ENCODE results near the gene DAPK1.

DNA sequence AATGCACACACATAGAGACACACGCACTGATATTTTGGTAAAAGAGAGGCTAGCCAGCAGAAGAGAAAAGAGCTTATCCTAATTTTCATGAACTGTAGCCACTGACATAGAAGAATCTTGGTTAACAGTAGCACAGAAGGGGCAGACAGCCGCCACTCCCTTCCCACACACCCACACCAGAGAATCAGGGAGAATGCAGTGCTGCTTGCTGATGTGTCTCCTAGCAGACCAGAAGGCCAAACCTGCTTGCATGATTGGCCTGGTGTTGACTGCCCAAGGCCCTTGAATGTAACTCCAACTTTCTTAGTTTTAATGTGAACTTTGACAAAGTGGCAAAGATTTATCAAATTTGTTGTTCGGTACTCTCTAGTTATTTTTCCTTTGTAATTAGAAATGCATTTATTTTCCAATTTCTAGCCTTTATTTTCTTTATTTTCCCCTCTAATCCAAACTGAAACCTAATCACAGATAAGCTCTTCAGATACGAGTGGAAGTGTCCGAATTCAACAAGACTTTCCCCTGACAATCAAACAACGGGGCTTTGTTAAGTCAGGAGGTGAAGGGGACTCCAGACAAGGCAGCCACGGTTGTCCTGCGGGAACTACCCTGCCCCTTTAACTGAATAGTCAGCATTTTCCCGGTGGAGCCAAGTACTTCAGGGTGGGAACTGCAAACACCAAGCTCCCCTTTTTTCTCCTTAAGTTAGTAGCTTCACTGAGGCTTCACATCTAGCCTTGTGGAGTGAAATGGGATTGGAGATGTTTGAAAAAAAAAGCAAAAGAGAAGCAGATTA lies 146.3 kb downstream of the DAPK1 start:
- TF ChIP-seq TOX (CRISPR knock-in tag; IDR thresholded peaks at IDR 0.05; ENCODE audit: borderline replicate concordance): no peak
- TF ChIP-seq RARB (CRISPR knock-in tag; IDR thresholded peaks at IDR 0.05): no peak
- TF ChIP-seq, protein P1, sequence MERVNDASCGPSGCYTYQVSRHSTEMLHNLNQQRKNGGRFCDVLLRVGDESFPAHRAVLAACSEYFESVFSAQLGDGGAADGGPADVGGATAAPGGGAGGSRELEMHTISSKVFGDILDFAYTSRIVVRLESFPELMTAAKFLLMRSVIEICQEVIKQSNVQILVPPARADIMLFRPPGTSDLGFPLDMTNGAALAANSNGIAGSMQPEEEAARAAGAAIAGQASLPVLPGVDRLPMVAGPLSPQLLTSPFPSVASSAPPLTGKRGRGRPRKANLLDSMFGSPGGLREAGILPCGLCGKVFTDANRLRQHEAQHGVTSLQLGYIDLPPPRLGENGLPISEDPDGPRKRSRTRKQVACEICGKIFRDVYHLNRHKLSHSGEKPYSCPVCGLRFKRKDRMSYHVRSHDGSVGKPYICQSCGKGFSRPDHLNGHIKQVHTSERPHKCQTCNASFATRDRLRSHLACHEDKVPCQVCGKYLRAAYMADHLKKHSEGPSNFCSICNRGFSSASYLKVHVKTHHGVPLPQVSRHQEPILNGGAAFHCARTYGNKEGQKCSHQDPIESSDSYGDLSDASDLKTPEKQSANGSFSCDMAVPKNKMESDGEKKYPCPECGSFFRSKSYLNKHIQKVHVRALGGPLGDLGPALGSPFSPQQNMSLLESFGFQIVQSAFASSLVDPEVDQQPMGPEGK (CRISPR knock-in tag; IDR thresholded peaks at IDR 0.05; ENCODE audit: borderline replicate concordance): no peak
- no peak for TF ChIP-seq ISL1 (CRISPR knock-in tag; IDR thresholded peaks at IDR 0.05)
- TF ChIP-seq, protein P2, sequence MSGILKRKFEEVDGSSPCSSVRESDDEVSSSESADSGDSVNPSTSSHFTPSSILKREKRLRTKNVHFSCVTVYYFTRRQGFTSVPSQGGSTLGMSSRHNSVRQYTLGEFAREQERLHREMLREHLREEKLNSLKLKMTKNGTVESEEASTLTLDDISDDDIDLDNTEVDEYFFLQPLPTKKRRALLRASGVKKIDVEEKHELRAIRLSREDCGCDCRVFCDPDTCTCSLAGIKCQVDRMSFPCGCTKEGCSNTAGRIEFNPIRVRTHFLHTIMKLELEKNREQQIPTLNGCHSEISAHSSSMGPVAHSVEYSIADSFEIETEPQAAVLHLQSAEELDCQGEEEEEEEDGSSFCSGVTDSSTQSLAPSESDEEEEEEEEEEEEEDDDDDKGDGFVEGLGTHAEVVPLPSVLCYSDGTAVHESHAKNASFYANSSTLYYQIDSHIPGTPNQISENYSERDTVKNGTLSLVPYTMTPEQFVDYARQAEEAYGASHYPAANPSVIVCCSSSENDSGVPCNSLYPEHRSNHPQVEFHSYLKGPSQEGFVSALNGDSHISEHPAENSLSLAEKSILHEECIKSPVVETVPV (CRISPR knock-in tag; IDR thresholded peaks at IDR 0.05): no peak
- TF ChIP-seq ZFP3 (CRISPR knock-in tag; IDR thresholded peaks at IDR 0.05): no peak
- TF ChIP-seq, protein P3, sequence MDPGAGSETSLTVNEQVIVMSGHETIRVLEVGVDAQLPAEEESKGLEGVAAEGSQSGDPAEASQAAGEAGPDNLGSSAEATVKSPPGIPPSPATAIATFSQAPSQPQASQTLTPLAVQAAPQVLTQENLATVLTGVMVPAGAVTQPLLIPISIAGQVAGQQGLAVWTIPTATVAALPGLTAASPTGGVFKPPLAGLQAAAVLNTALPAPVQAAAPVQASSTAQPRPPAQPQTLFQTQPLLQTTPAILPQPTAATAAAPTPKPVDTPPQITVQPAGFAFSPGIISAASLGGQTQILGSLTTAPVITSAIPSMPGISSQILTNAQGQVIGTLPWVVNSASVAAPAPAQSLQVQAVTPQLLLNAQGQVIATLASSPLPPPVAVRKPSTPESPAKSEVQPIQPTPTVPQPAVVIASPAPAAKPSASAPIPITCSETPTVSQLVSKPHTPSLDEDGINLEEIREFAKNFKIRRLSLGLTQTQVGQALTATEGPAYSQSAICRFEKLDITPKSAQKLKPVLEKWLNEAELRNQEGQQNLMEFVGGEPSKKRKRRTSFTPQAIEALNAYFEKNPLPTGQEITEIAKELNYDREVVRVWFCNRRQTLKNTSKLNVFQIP (CRISPR knock-in tag; IDR thresholded peaks at IDR 0.05; ENCODE audit: borderline replicate concordance, low read depth): no peak

All from SK-N-SH treated with all-trans-retinoic acid at 6 μM for 48 hours (cell line).